Activated CD4-positive, alpha-beta T cell treated with anti-CD3 and anti-CD28 coated beads for 36 hours (primary cell): ENCODE data around the gene AVPR1A. TPM values are rescaled to one million over a fixed set of nuclear protein-coding genes. Genes with fewer than 3 reads are reported as not detected.

Source experiments
- ATAC-seq: fragments of 200-7000 bp; cut with Tn5 transposase; one replicate; pipeline ENCODE4 v1.10.0; 2021; ENCODE audit warnings: mild to moderate bottlenecking, moderate library complexity
- CTCF ChIA-PET: fragments of 350-600 bp; sonication (Branson Sonifier 250); formaldehyde crosslinking; loops from one replicate; lab custom pipeline; 2021; ENCODE audit warnings: antibody characterized with exemption; lab: Charles Lee
- POLR2A ChIA-PET: fragments of 350-600 bp; sonication (Branson Sonifier 250); formaldehyde crosslinking; loops from one replicate; lab custom pipeline; 2021; ENCODE audit warnings: antibody characterized with exemption, inconsistent platforms; lab: Charles Lee
- DNase-seq: peaks from one replicate; pipeline ENCODE4 v3.0.0-alpha.2; 2020
- H3K27ac Mint-ChIP-seq: one replicate; pipeline ENCODE4 v1.8.0; 2021; ENCODE audit warnings: mixed read lengths
- H3K27me3 Mint-ChIP-seq: one replicate; pipeline ENCODE4 v1.8.0; 2021; ENCODE audit warnings: mixed read lengths
- H3K36me3 Mint-ChIP-seq: one replicate; pipeline ENCODE4 v1.8.0; 2021; ENCODE audit warnings: low read depth, mixed read lengths
- H3K4me1 Mint-ChIP-seq: one replicate; pipeline ENCODE4 v1.8.0; 2021; ENCODE audit warnings: mixed read lengths
- H3K4me3 Mint-ChIP-seq: one replicate; pipeline ENCODE4 v1.8.0; 2021; ENCODE audit warnings: mild to moderate bottlenecking, moderate library complexity, mixed read lengths
- H3K9me3 Mint-ChIP-seq: one replicate; pipeline ENCODE4 v1.8.0; 2021; ENCODE audit warnings: low read depth, mixed read lengths
- intact Hi-C, 2 experiments: fragments of 100-400 bp; cut with DNase I in 1 of 2; cut with micrococcal nuclease in 1 of 2; formaldehyde crosslinking; loops; one replicate each; pipeline versions ENCODE4 v1.14.2 to v1.15.1; 2022 to 2024; cut with DNase I, micrococcal nuclease
- total RNA-seq, 2 experiments: library from RNA; stranded (reverse); gene quantifications; one replicate each; pipeline ENCODE4 v1.2.3, GENCODE V29; 2021

The AVPR1A gene
- total RNA-seq, 2 experiments from 2014 or later, result not detected

- peak overlapping the region; percentile 5 for H3K4me3 Mint-ChIP-seq
- intact Hi-C loops, result loop anchor here in 1 of 2 experiments (5.0 kb wide), 1 partner anchor 652 kb away; no protein-coding TSS in a partner anchor
- no peaks in the 10 kb centered on the region for H3K9me3 Mint-ChIP-seq
- peaks cover 19% of the 10 kb centered on the region for H3K4me1 Mint-ChIP-seq
- no peaks in the 10 kb centered on the region for H3K36me3 Mint-ChIP-seq
- H3K27ac Mint-ChIP-seq, result no peak overlapping the region
- CTCF ChIA-PET, result interaction anchor here (0.8 to 2.2 kb wide), 3 partner anchors 8 to 45 kb away, joined by 3 to 11 read pairs (median 7); no protein-coding TSS in a partner anchor
- H3K27me3 Mint-ChIP-seq, result peaks cover 53% of the 10 kb centered on the region
- peak; percentile 33 for DNase-seq
- POLR2A ChIA-PET, result no interaction called here
- ATAC-seq, result peak; percentile 30
Observed at GRCh38 chr12:63149909-63150712, 890 bp downstream of the AVPR1A start.

- Mint-ChIP-seq H3K27ac (no peak overlapping the region), H3K36me3 (no peaks in the 10 kb centered on the region), H3K9me3 (no peaks in the 10 kb centered on the region), H3K4me1 (peaks cover under 1% of the 10 kb centered on the region), H3K4me3 (no peak overlapping the region), H3K27me3 (peaks cover 18% of the 10 kb centered on the region)
- intact Hi-C loops, result no loop called here
- DNase-seq (no peak), ATAC-seq (no peak)
- ChIA-PET POLR2A (no interaction called here), CTCF (no interaction called here)
Observed at GRCh38 chr12:63144556-63144955, 6.4 kb downstream of the AVPR1A start.

GRCh38 chr12:63138488-63138887 is 12.5 kb downstream of the AVPR1A start:
- no peaks in the 10 kb centered on the region for H3K27me3 Mint-ChIP-seq
- no peak overlapping the region for H3K27ac Mint-ChIP-seq
- no peak overlapping the region for H3K4me3 Mint-ChIP-seq
- intact Hi-C loops, result no loop called here
- ATAC-seq, result no peak
- no peaks in the 10 kb centered on the region for H3K4me1 Mint-ChIP-seq
- no peaks in the 10 kb centered on the region for H3K9me3 Mint-ChIP-seq
- CTCF ChIA-PET, result no interaction called here
- POLR2A ChIA-PET, result no interaction called here
- H3K36me3 Mint-ChIP-seq, result no peaks in the 10 kb centered on the region
- no peak for DNase-seq

GRCh38 chr12:63133981-63134380 is 17.0 kb downstream of the AVPR1A start:
- POLR2A ChIA-PET, result no interaction called here
- H3K4me1 Mint-ChIP-seq, result no peaks in the 10 kb centered on the region
- H3K36me3 Mint-ChIP-seq, result no peaks in the 10 kb centered on the region
- H3K9me3 Mint-ChIP-seq, result no peaks in the 10 kb centered on the region
- ATAC-seq (no peak), DNase-seq (no peak)
- H3K27ac Mint-ChIP-seq, result no peak overlapping the region
- no peaks in the 10 kb centered on the region for H3K27me3 Mint-ChIP-seq
- intact Hi-C loops, result no loop called here
- H3K4me3 Mint-ChIP-seq, result no peak overlapping the region
- CTCF ChIA-PET, result interaction anchor here (0.8 to 1.4 kb wide), 2 partner anchors 26 to 292 kb away, joined by 3 read pairs; no protein-coding TSS in a partner anchor

- ChIA-PET CTCF (no interaction called here), POLR2A (no interaction called here)
- no peak for ATAC-seq
- no peaks in the 10 kb centered on the region for H3K36me3 Mint-ChIP-seq
- H3K4me1 Mint-ChIP-seq, result no peaks in the 10 kb centered on the region
- intact Hi-C loops, result no loop called here
- H3K4me3 Mint-ChIP-seq, result no peak overlapping the region
- no peaks in the 10 kb centered on the region for H3K9me3 Mint-ChIP-seq
- no peak for DNase-seq
- H3K27ac Mint-ChIP-seq, result no peak overlapping the region
- H3K27me3 Mint-ChIP-seq, result no peaks in the 10 kb centered on the region
Observed at GRCh38 chr12:63132201-63132600, 18.8 kb downstream of the AVPR1A start.

GRCh38 chr12:63129927-63130326 is 21.1 kb downstream of the AVPR1A start:
- no peaks in the 10 kb centered on the region for H3K27me3 Mint-ChIP-seq
- no peak overlapping the region for H3K4me3 Mint-ChIP-seq
- H3K36me3 Mint-ChIP-seq, result no peaks in the 10 kb centered on the region
- no peaks in the 10 kb centered on the region for H3K9me3 Mint-ChIP-seq
- ChIA-PET POLR2A (no interaction called here), CTCF (interaction anchor here (0.5 kb wide), 1 partner anchor 290 kb away, joined by 3 read pairs; no protein-coding TSS in a partner anchor)
- no peak overlapping the region for H3K27ac Mint-ChIP-seq
- intact Hi-C loops, result no loop called here
- DNase-seq, result no peak
- ATAC-seq, result no peak
- H3K4me1 Mint-ChIP-seq, result no peaks in the 10 kb centered on the region

- intact Hi-C loops, result no loop called here
- Mint-ChIP-seq H3K4me1 (no peaks in the 10 kb centered on the region), H3K27me3 (peaks cover 4% of the 10 kb centered on the region), H3K27ac (no peak overlapping the region), H3K4me3 (no peak overlapping the region), H3K9me3 (no peaks in the 10 kb centered on the region), H3K36me3 (no peaks in the 10 kb centered on the region)
- no peak for DNase-seq
- ATAC-seq, result no peak
- CTCF ChIA-PET, result interaction anchor here (0.7 kb wide), 1 partner anchor 16 kb away, joined by 3 read pairs; no protein-coding TSS in a partner anchor
- POLR2A ChIA-PET, result no interaction called here
Observed at GRCh38 chr12:63124778-63125177, 26.2 kb downstream of the AVPR1A start.

GRCh38 chr12:63103494-63104131 is 47.4 kb downstream of the AVPR1A start:
- Mint-ChIP-seq H3K9me3 (no peaks in the 10 kb centered on the region), H3K4me1 (no peaks in the 10 kb centered on the region), H3K36me3 (no peaks in the 10 kb centered on the region), H3K27me3 (peaks cover 4% of the 10 kb centered on the region), H3K4me3 (no peak overlapping the region), H3K27ac (no peak overlapping the region)
- POLR2A ChIA-PET, result no interaction called here
- DNase-seq (peak; percentile 25), ATAC-seq (no peak)
- CTCF ChIA-PET, result interaction anchor here (0.6 to 1.9 kb wide), 4 partner anchors 10 to 710 kb away, joined by 3 to 8 read pairs (median 4); no protein-coding TSS in a partner anchor
- intact Hi-C loops, result loop anchor here (1.0 to 10.0 kb wide), 6 partner anchors 173 to 1154 kb away; no protein-coding TSS in a partner anchor

- intact Hi-C loops, result loop anchor here (2.0 to 10.0 kb wide), 5 partner anchors 323 to 1155 kb away; no protein-coding TSS in a partner anchor
Observed at GRCh38 chr12:63101920-63102319, 49.1 kb downstream of the AVPR1A start.

GRCh38 chr12:63098851-63099250 is 52.1 kb downstream of the AVPR1A start:
- H3K4me3 Mint-ChIP-seq, result no peak overlapping the region
- H3K9me3 Mint-ChIP-seq, result no peaks in the 10 kb centered on the region
- intact Hi-C loops, result no loop called here
- ATAC-seq (no peak), DNase-seq (no peak)
- no peaks in the 10 kb centered on the region for H3K4me1 Mint-ChIP-seq
- CTCF ChIA-PET, result no interaction called here
- POLR2A ChIA-PET, result no interaction called here
- H3K27ac Mint-ChIP-seq, result no peak overlapping the region
- peaks cover 4% of the 10 kb centered on the region for H3K27me3 Mint-ChIP-seq
- H3K36me3 Mint-ChIP-seq, result no peaks in the 10 kb centered on the region

More at GRCh38 chr12:63101920-63102319, 49.1 kb downstream of the AVPR1A start:
- no peaks in the 10 kb centered on the region for H3K9me3 Mint-ChIP-seq
- ATAC-seq (no peak), DNase-seq (no peak)
- no peaks in the 10 kb centered on the region for H3K36me3 Mint-ChIP-seq
- H3K4me1 Mint-ChIP-seq, result no peaks in the 10 kb centered on the region
- H3K27me3 Mint-ChIP-seq, result peaks cover 4% of the 10 kb centered on the region
- H3K4me3 Mint-ChIP-seq, result no peak overlapping the region
- ChIA-PET POLR2A (no interaction called here), CTCF (interaction anchor here (0.7 kb wide), 1 partner anchor 530 kb away, joined by 3 read pairs; no protein-coding TSS in a partner anchor)
- no peak overlapping the region for H3K27ac Mint-ChIP-seq

GRCh38 chr12:63095369-63095980 is 55.5 kb downstream of the AVPR1A start:
- Mint-ChIP-seq H3K4me1 (no peaks in the 10 kb centered on the region), H3K9me3 (no peaks in the 10 kb centered on the region), H3K36me3 (no peaks in the 10 kb centered on the region), H3K27ac (no peak overlapping the region), H3K27me3 (peaks cover 7% of the 10 kb centered on the region), H3K4me3 (no peak overlapping the region)
- intact Hi-C loops, result no loop called here
- no peak for ATAC-seq
- DNase-seq, result no peak
- POLR2A ChIA-PET, result no interaction called here
- CTCF ChIA-PET, result no interaction called here
